ENCODE results near the gene UBE2E2. TPM values are rescaled to one million over a fixed set of nuclear protein-coding genes. Genes with fewer than 3 reads are reported as not detected.

The UBE2E2 gene
- polyA plus RNA-seq, 1 donor from 2014 or later = 19.8 TPM

DNA sequence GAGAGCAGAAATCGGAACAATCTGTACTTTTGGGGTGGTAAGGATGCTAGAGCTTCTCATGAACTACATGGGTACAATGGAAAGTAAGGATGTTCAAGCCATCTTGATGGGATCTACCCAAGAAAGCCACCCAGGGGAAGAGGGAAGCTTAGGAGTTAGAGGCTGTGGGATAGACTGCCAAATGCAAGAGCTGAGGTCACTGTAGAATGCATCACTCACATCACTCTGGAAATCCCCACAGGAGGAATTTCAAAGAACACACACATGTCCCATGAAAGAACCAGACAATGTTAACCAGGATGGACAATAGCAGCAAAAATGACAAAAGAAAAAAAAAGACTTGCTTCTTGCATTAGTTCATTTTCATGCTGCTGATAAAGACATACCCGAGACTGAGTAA is 32.8 kb upstream of the UBE2E2 start:
- H3K27ac ChIP-seq (ENCODE audit: low read length) = no peak overlapping the region
- no peak overlapping the region for H2AFZ ChIP-seq (ENCODE audit: low read depth, low read length)
- no peaks in the 10 kb centered on the region for H3K27me3 ChIP-seq (ENCODE audit: insufficient read depth, low read depth, low read length)
- no peak overlapping the region for H3K4me2 ChIP-seq (ENCODE audit: low read length)
- no peaks in the 10 kb centered on the region for H3K9me2 ChIP-seq (ENCODE audit: insufficient read depth, low read length)
- H3K9ac ChIP-seq (ENCODE audit: low read length) = no peak overlapping the region
- no peaks in the 10 kb centered on the region for H3F3A ChIP-seq (ENCODE audit: insufficient read depth, low read length, poor library complexity, severe bottlenecking)
- no peaks in the 10 kb centered on the region for H3K79me2 ChIP-seq (replicated peaks; ENCODE audit: insufficient read depth, low read length)
- no peaks in the 10 kb centered on the region for H3K36me3 ChIP-seq (ENCODE audit: insufficient read depth, low read length)
- no peaks in the 10 kb centered on the region for H4K20me1 ChIP-seq (ENCODE audit: insufficient read depth)
- H3K4me3 ChIP-seq (ENCODE audit: low read length) = no peak overlapping the region
- H3K9me3 ChIP-seq (ENCODE audit: low read length) = no peaks in the 10 kb centered on the region
- TF ChIP-seq RAD21 (conservative IDR thresholded peaks at IDR 0.05) (no peak), POLR2AphosphoS5 (IDR thresholded peaks at IDR 0.05) (no peak), SMC3 (conservative IDR thresholded peaks at IDR 0.05; ENCODE audit: poor library complexity) (no peak), TAF1 (IDR thresholded peaks at IDR 0.05; ENCODE audit: low read depth) (no peak), EP300 (conservative IDR thresholded peaks at IDR 0.05; ENCODE audit: poor library complexity, severe bottlenecking) (no peak), MXI1 (conservative IDR thresholded peaks at IDR 0.05; ENCODE audit: poor library complexity, severe bottlenecking) (no peak), EZH2 (IDR thresholded peaks at IDR 0.05; ENCODE audit: borderline replicate concordance, insufficient read depth, low read length, poor library complexity, severe bottlenecking) (no peak)
- TF ChIP-seq, protein P1, sequence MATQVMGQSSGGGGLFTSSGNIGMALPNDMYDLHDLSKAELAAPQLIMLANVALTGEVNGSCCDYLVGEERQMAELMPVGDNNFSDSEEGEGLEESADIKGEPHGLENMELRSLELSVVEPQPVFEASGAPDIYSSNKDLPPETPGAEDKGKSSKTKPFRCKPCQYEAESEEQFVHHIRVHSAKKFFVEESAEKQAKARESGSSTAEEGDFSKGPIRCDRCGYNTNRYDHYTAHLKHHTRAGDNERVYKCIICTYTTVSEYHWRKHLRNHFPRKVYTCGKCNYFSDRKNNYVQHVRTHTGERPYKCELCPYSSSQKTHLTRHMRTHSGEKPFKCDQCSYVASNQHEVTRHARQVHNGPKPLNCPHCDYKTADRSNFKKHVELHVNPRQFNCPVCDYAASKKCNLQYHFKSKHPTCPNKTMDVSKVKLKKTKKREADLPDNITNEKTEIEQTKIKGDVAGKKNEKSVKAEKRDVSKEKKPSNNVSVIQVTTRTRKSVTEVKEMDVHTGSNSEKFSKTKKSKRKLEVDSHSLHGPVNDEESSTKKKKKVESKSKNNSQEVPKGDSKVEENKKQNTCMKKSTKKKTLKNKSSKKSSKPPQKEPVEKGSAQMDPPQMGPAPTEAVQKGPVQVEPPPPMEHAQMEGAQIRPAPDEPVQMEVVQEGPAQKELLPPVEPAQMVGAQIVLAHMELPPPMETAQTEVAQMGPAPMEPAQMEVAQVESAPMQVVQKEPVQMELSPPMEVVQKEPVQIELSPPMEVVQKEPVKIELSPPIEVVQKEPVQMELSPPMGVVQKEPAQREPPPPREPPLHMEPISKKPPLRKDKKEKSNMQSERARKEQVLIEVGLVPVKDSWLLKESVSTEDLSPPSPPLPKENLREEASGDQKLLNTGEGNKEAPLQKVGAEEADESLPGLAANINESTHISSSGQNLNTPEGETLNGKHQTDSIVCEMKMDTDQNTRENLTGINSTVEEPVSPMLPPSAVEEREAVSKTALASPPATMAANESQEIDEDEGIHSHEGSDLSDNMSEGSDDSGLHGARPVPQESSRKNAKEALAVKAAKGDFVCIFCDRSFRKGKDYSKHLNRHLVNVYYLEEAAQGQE (IDR thresholded peaks at IDR 0.05; ENCODE audit: borderline replicate concordance) = no peak
- TF ChIP-seq, protein P2, sequence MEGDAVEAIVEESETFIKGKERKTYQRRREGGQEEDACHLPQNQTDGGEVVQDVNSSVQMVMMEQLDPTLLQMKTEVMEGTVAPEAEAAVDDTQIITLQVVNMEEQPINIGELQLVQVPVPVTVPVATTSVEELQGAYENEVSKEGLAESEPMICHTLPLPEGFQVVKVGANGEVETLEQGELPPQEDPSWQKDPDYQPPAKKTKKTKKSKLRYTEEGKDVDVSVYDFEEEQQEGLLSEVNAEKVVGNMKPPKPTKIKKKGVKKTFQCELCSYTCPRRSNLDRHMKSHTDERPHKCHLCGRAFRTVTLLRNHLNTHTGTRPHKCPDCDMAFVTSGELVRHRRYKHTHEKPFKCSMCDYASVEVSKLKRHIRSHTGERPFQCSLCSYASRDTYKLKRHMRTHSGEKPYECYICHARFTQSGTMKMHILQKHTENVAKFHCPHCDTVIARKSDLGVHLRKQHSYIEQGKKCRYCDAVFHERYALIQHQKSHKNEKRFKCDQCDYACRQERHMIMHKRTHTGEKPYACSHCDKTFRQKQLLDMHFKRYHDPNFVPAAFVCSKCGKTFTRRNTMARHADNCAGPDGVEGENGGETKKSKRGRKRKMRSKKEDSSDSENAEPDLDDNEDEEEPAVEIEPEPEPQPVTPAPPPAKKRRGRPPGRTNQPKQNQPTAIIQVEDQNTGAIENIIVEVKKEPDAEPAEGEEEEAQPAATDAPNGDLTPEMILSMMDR (IDR thresholded peaks at IDR 0.05; ENCODE audit: poor library complexity, severe bottlenecking) = no peak

DNA sequence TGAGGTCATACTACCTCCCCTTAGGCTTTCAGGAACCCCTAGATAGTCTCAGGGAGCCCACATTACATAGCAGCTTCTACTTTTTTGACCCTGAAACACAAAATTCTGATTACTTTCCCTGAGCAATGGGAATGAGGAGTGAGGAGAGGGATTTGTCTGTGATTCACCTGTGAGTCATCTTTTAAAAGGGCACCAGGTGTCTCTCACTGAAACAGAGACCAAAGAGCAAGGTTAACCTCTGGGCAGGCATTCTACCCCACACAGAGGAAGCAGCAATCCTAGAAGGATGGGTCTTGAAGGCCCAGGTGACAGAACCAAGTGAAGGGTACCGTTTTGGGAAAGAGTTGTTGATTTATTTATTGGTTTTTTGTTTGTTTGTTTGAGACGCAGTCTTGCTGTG is 31.1 kb upstream of the UBE2E2 start:
- Histone ChIP-seq H3K4me3 (ENCODE audit: low read length) (no peak overlapping the region), H4K20me1 (ENCODE audit: insufficient read depth) (no peaks in the 10 kb centered on the region), H3K9me3 (ENCODE audit: low read length) (no peaks in the 10 kb centered on the region), H3K27me3 (ENCODE audit: insufficient read depth, low read depth, low read length) (no peaks in the 10 kb centered on the region), H3K4me2 (ENCODE audit: low read length) (no peak overlapping the region), H3K36me3 (ENCODE audit: insufficient read depth, low read length) (no peaks in the 10 kb centered on the region), H3F3A (ENCODE audit: insufficient read depth, low read length, poor library complexity, severe bottlenecking) (no peaks in the 10 kb centered on the region), H3K27ac (ENCODE audit: low read length) (no peak overlapping the region), H3K9me2 (ENCODE audit: insufficient read depth, low read length) (no peaks in the 10 kb centered on the region), H2AFZ (ENCODE audit: low read depth, low read length) (no peak overlapping the region), H3K79me2 (replicated peaks; ENCODE audit: insufficient read depth, low read length) (no peaks in the 10 kb centered on the region), H3K9ac (ENCODE audit: low read length) (no peak overlapping the region)
- TF ChIP-seq, protein P2 (IDR thresholded peaks at IDR 0.05; ENCODE audit: poor library complexity, severe bottlenecking) = no peak
- TF ChIP-seq POLR2AphosphoS5 (IDR thresholded peaks at IDR 0.05) = no peak
- TF ChIP-seq, protein P1 (IDR thresholded peaks at IDR 0.05; ENCODE audit: borderline replicate concordance) = no peak
- TF ChIP-seq EP300 (conservative IDR thresholded peaks at IDR 0.05; ENCODE audit: poor library complexity, severe bottlenecking) = no peak
